ENCODE data around the gene TUBGCP5. TPM values are rescaled to one million over a fixed set of nuclear protein-coding genes. Genes with fewer than 3 reads are reported as not detected.

Gene TUBGCP5
- total RNA-seq, result 16.9 and 23.1 TPM in 2 replicates
- 21.2 TPM for total RNA-seq (2013)
- polyA plus RNA-seq, result 10.9 and 11.0 TPM in 2 replicates
- 8.1 and 8.2 TPM in 2 replicates for polyA minus RNA-seq

DNA sequence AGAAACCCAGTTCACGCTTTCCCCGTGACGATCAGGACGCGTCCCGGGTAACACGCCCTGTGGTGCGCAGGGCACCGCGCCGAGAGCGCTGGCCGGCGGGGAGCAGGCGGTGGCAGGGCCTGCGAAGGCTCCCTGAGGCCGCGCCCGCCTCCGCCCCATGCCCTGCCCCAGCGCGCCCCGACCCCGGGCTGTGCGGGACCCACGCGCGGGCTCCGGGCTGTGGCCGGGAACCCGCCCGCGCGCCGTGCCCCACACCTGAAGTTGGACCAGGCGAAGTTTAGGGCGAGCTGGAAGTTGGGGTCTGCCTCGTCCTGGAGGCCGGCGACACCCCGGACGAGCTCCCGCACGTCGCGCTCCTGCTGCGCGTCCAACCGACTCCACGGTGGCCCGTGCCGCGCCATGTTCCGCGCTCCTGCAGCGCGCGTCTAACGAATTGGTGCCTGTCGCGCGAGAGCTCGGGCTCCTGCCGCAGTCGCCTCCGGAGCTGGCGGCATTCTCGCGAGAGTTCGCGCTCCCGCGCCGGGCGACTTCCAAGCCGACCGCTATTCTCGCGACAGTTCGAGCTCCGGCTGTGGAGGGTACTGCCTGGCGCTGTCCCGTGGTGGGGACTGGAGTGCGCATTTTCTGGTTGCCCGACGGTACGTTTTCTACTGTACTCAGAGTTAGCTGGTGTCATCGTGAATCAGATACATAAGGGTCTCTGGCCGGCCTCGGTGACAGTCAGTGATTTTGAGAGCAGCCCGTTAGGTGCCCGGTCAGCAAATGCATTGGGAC lies at the start of gene TUBGCP5:
Gene TUBGCP5, minus strand, starts transcription at position 427 of the 774 bp plus-strand sequence. Its CDS starts 26 bp downstream, at position 401.
- H3K9ac ChIP-seq (ENCODE audit: low read length), result peak within 1 kb of the TSS; percentile 66
- peak within 1 kb of the TSS; percentile 94 for H2AFZ ChIP-seq (ENCODE audit: insufficient read depth, low read depth, low read length, poor library complexity, severe bottlenecking)
- peaks cover 8 to 10% of the 10 kb centered on the region in 2 donors for H3K4me1 ChIP-seq (ENCODE audit: control insufficient read depth in 2 of 2, insufficient read depth in 2 of 2, low read length in 2 of 2)
- DNase-seq (peak; percentile 95), ATAC-seq (ENCODE audit: low read depth) (peak; percentile 94)
- CTCF ChIA-PET, result interaction anchor here (0.8 kb wide), 1 partner anchor 33 kb away, joined by 3 read pairs; no protein-coding TSS in a partner anchor
- peak within 1 kb of the TSS; percentile 95 for H3K4me2 ChIP-seq (replicated peaks; ENCODE audit: low read depth, low read length, poor library complexity, severe bottlenecking)
- H3K4me3 Mint-ChIP-seq, result peak within 1 kb of the TSS; percentile 97
- peaks cover 0 to 7% (median 0%) of the 10 kb centered on the region in 3 donors for H3K9me3 ChIP-seq (ENCODE audit: control extremely low read depth in 1 of 3, control insufficient read depth in 2 of 3, insufficient read depth in 1 of 3, low read length in 2 of 3)
- H3K4me3 ChIP-seq (ENCODE audit: control extremely low read depth in 1 of 5, extremely low read depth in 1 of 5, insufficient read depth in 1 of 5, low read depth in 2 of 5, low read length in 4 of 5), result peak within 1 kb of the TSS; percentile 42 to 75 (median 62)
- H3K36me3 ChIP-seq (replicated peaks in 1 of 2; ENCODE audit: control extremely low read depth in 1 of 2, control insufficient read depth in 1 of 2, extremely low read depth in 1 of 2, insufficient read depth in 2 of 2, low read length in 1 of 2), result peaks cover 0 to 11% of the 10 kb centered on the region in 2 experiments
- intact Hi-C loops (cut with micrococcal nuclease), result loop anchor here (5.0 kb wide), 2 partner anchors 202 to 252 kb away; partner anchors contain the start of genes NIPA1 and NIPA2
- H4K20me1 ChIP-seq (ENCODE audit: control insufficient read depth, insufficient read depth, low read length, poor library complexity, severe bottlenecking), result no peaks in the 10 kb centered on the region
- TF ChIP-seq, protein P1, sequence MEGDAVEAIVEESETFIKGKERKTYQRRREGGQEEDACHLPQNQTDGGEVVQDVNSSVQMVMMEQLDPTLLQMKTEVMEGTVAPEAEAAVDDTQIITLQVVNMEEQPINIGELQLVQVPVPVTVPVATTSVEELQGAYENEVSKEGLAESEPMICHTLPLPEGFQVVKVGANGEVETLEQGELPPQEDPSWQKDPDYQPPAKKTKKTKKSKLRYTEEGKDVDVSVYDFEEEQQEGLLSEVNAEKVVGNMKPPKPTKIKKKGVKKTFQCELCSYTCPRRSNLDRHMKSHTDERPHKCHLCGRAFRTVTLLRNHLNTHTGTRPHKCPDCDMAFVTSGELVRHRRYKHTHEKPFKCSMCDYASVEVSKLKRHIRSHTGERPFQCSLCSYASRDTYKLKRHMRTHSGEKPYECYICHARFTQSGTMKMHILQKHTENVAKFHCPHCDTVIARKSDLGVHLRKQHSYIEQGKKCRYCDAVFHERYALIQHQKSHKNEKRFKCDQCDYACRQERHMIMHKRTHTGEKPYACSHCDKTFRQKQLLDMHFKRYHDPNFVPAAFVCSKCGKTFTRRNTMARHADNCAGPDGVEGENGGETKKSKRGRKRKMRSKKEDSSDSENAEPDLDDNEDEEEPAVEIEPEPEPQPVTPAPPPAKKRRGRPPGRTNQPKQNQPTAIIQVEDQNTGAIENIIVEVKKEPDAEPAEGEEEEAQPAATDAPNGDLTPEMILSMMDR (IDR thresholded peaks at IDR 0.05), result peak; percentile 35
- no peak for TF ChIP-seq EZH2 (IDR thresholded peaks at IDR 0.05; ENCODE audit: borderline replicate concordance, insufficient read depth, low read depth, low read length, poor library complexity, severe bottlenecking)
- POLR2A ChIA-PET, result interaction anchor here (0.7 to 1.0 kb wide), 3 partner anchors 102 to 254 kb away, joined by 3 read pairs; no protein-coding TSS in a partner anchor
- WGBS (ENCODE audit: insufficient coverage), result under 1% methylated on average over 92 of the region's 92 CpGs
- H3K9me3 Mint-ChIP-seq (ENCODE audit: insufficient read depth), result no peaks in the 10 kb centered on the region
- no peaks in the 10 kb centered on the region for H3K27me3 ChIP-seq (replicated peaks in 1 of 4; ENCODE audit: control extremely low read depth in 1 of 4, control insufficient read depth in 3 of 4, insufficient read depth in 4 of 4, low read length in 3 of 4)
- peak within 1 kb of the TSS; percentile 24 to 25 for H3K27ac ChIP-seq (ENCODE audit: low read length in 2 of 2)
- H3K27me3 Mint-ChIP-seq, result no peaks in the 10 kb centered on the region
- H3K27ac Mint-ChIP-seq, result peak within 1 kb of the TSS; percentile 91
- peaks cover 10% of the 10 kb centered on the region for H3K4me1 Mint-ChIP-seq
- H3K79me2 ChIP-seq (ENCODE audit: control insufficient read depth, insufficient read depth, low read length), result no peaks in the 10 kb centered on the region

DNA sequence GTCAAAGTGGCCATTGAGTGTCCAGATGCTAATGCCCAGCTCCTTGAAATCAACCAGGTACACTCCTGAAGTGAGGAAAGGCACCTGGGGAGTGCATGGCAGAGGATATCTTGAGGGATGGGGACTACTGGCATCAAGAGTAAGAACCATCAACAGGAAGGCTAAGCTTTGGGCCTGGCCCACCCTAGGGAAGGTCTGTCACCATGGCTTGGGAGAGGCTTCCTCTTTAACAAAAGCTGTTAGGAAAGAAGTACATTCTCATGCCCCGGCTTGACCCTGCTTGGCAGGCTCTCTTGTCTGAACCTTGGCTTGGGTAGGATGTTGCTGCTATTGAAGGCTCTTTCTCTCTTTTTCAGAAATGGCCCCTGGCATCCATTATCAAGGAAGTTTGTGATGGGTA lies 43.7 kb upstream of the TUBGCP5 start:
- Histone ChIP-seq H3K9me3 (ENCODE audit: control extremely low read depth in 1 of 3, control insufficient read depth in 2 of 3, insufficient read depth in 1 of 3, low read length in 2 of 3) (no peaks in the 10 kb centered on the region), H2AFZ (ENCODE audit: insufficient read depth, low read depth, low read length, poor library complexity, severe bottlenecking) (no peak overlapping the region), H3K4me1 (ENCODE audit: control insufficient read depth in 2 of 2, insufficient read depth in 2 of 2, low read length in 2 of 2) (no peaks in the 10 kb centered on the region), H3K9ac (ENCODE audit: low read length) (no peak overlapping the region), H3K36me3 (replicated peaks in 1 of 2; ENCODE audit: control extremely low read depth in 1 of 2, control insufficient read depth in 1 of 2, extremely low read depth in 1 of 2, insufficient read depth in 2 of 2, low read length in 1 of 2) (no peaks in the 10 kb centered on the region), H3K27ac (ENCODE audit: low read length in 2 of 2) (no peak overlapping the region), H3K79me2 (ENCODE audit: control insufficient read depth, insufficient read depth, low read length) (no peaks in the 10 kb centered on the region), H3K27me3 (replicated peaks in 1 of 4; ENCODE audit: control extremely low read depth in 1 of 4, control insufficient read depth in 3 of 4, insufficient read depth in 4 of 4, low read length in 3 of 4) (no peaks in the 10 kb centered on the region), H3K4me3 (ENCODE audit: control extremely low read depth in 1 of 5, extremely low read depth in 1 of 5, insufficient read depth in 1 of 5, low read depth in 2 of 5, low read length in 4 of 5) (no peak overlapping the region), H4K20me1 (ENCODE audit: control insufficient read depth, insufficient read depth, low read length, poor library complexity, severe bottlenecking) (no peaks in the 10 kb centered on the region), H3K4me2 (replicated peaks; ENCODE audit: low read depth, low read length, poor library complexity, severe bottlenecking) (no peak overlapping the region)
- intact Hi-C loops (cut with micrococcal nuclease), result no loop called here
- no peak overlapping the region for H3K27ac Mint-ChIP-seq
- H3K4me3 Mint-ChIP-seq, result no peak overlapping the region
- no peak for ATAC-seq (ENCODE audit: low read depth)
- H3K4me1 Mint-ChIP-seq, result no peaks in the 10 kb centered on the region
- ChIA-PET POLR2A (no interaction called here), CTCF (no interaction called here)
- no peaks in the 10 kb centered on the region for H3K9me3 Mint-ChIP-seq (ENCODE audit: insufficient read depth)
- H3K27me3 Mint-ChIP-seq, result no peaks in the 10 kb centered on the region
- DNase-seq, result no peak
- no CpG with 5 or more reads among the region's 1 CpG for WGBS (ENCODE audit: insufficient coverage)
- TF ChIP-seq, protein P1 (IDR thresholded peaks at IDR 0.05), result no peak

All from B cell (primary cell).